Esophagus muscularis mucosa (tissue), 4 donors: ENCODE data around the gene CNPY2.

ENCODE experiments used
- EP300 ChIP-seq: sonication (generic); formaldehyde crosslinking; IDR thresholded peaks from one replicate; pipeline ENCODE4 v1.6.1; 2017; ENCODE audit warnings: antibody characterized with exemption
- POLR2A ChIP-seq: fragments of 450-650 bp; IDR thresholded peaks from one replicate; pipeline ENCODE4 v1.6.1; 2017; ENCODE audit warnings: antibody characterized with exemption, moderate library complexity, mild to moderate bottlenecking, low read depth
- POLR2AphosphoS5 ChIP-seq, 2 donors: sonication (generic); formaldehyde crosslinking; IDR thresholded peaks; one replicate each; pipeline ENCODE4 v1.6.1; 2017; ENCODE audit warnings: antibody characterized with exemption in 2 of 2
- TF ChIP-seq, protein P1 (sequence below), 3 experiments: fragments of 200-600 bp in 2 of 3; fragments of 450-650 bp in 1 of 3; sonication (generic) in 2 of 3; IDR thresholded peaks; one replicate each; pipeline ENCODE4 v1.5.1; 2017 to 2019; ENCODE audit warnings: antibody characterized with exemption in 3 of 3, mild to moderate bottlenecking in 2 of 3, moderate library complexity in 1 of 3

GRCh38 chr12:56326533-56326932 lies 10.7 kb upstream of the CNPY2 start:
- TF ChIP-seq POLR2AphosphoS5 (IDR thresholded peaks at IDR 0.05) = no peak
- TF ChIP-seq, protein P1, sequence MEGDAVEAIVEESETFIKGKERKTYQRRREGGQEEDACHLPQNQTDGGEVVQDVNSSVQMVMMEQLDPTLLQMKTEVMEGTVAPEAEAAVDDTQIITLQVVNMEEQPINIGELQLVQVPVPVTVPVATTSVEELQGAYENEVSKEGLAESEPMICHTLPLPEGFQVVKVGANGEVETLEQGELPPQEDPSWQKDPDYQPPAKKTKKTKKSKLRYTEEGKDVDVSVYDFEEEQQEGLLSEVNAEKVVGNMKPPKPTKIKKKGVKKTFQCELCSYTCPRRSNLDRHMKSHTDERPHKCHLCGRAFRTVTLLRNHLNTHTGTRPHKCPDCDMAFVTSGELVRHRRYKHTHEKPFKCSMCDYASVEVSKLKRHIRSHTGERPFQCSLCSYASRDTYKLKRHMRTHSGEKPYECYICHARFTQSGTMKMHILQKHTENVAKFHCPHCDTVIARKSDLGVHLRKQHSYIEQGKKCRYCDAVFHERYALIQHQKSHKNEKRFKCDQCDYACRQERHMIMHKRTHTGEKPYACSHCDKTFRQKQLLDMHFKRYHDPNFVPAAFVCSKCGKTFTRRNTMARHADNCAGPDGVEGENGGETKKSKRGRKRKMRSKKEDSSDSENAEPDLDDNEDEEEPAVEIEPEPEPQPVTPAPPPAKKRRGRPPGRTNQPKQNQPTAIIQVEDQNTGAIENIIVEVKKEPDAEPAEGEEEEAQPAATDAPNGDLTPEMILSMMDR (IDR thresholded peaks at IDR 0.05) = no peak
- no peak for TF ChIP-seq POLR2A
- no peak for TF ChIP-seq EP300
